GM19463 (cell line): ENCODE results near the gene RNF31.

Experiments used
- ATAC-seq: cut with Tn5 transposase; IDR thresholded peaks from one replicate; pipeline ENCODE4 v1.9.1; 2021; ENCODE audit warnings: mild to moderate bottlenecking, moderate library complexity; ENCODE audit not compliant: unreplicated experiment

RNF31 gene

DNA sequence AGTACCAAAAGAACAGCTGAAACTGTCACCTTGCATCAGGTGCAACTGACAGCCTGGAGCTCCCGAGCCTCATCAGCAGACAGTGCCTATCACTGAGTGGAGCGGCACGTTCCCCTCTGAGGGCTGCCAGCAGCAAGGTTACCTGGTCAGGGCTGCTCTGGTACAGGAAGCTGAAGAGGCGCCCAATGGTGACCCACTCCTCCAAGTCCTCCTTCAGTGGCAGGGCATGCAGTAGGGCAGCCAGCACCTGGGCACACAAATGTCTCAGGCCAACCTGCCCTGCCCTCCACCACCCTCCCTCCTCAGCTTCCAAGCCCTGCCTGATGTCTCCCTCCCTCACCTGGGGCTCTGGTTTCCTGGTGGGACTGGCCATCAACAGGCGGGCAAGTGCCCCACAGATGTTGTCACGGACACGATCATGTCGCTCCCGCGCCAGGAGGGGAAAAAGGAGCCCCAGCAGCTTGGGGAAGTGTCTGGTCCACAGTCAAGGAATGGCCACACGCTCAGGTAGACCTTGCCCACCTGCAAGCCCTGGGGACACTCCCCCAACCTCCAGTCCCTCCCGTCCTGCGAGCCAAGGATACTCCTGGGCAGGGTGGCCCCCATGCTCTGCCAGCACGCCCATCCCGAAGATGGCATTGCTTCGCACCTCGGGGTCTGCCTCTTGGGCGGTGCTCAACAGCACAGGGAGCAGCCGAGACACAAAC is 34.2 kb downstream of the RNF31 start:
- ATAC-seq, result no peak

DNA sequence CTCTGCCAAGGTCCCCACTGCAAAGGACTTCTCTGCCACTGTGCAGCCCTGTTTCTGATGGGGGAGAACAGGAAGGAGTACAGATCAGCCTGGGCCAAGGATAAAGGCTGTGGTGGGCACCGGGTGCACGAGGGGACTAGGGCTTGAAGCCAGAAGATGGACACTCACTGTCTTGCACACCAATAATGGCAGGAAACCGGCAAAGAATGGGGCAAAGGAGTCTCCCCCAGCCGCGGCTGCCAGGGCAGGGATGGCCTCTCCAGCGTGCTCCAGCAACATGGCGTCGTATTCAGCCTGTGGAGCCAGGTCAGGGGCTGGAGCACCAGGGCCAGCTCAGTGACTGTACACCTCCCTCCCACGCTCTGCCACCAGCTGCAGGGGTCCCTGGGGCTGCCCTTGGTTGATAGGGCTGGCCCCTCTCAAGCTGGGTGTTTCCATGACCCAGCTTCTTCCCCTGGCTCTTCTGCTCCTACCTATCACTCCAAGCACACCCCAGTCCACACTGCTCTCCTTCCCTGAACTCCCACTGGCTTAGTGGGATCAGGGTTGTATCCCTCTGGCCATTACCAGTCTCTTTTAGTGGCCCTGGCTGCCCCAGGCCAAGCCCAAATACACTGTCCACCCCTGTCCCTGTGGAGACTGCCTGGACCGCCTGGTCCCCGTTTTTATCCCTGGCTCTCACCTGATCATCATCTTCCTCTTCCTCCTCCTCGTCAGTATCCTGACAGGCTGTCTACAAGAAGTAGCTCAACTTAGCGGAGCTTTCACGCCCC is 35.0 kb downstream of the RNF31 start:
- no peak for ATAC-seq

GRCh38 chr14:24183014-24183481 is 35.8 kb downstream of the RNF31 start:
- no peak for ATAC-seq

DNA sequence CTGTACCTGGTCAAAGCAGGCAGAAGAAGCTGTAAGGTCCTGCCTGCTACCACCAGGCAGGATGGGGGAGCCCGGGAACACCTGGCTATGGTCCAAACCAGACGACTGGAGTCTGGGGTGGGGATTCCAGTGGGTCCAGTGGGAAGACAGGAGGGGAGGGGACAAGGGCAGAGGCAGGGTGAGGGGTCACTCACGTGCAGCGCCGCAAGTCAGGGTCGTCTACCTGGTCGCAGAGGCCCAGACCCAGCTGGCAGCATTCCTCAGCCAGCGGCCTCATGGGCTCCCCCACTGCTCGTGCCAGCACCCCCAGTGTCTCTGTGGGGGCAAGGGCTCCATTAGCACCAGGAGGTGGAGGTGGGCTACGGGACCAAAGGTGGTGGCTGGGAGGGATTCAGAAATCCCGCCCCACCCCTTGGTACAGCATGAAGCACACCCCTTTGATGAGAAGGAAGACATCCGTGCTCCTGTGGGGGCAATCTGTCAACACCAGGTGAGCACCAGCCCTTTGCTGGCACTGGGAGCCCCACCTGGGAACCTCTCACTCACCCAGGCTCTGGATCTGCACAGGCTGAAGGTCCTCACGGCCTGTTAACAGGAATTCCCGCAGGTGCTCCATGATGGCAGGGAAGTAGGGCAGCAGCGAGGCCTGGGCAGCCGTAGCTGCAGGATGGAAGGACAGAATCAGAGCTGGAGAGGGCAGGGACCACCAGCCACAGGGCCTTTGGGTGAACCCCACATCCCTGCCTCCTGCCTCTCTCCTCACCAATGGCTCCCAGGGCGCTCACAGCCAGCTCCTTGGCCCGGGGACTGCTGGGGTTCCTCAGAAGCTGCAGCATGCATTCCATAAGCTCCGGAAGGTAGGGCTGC is 37.0 kb downstream of the RNF31 start:
- ATAC-seq, result no peak

GRCh38 chr14:24185026-24185425 is 37.7 kb downstream of the RNF31 start:
- ATAC-seq, result no peak

DNA sequence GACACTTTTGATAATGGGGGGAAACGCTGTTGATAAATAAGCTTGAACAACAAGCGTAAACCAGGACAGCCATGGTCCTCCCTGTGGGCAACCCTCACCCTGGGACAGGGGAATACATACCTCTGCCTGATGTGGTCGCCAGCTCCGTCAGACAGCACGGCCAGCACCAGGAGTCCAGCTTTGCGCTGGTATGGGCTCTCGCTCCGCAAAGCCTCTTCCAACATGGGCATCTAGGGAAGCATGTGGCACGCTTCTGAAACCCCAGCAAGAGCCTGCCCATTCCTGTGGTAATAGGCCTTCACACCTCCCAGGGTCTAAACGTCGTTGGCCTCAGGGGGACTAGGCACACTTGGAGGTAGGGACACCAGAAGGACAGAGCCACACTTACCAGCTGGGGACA is 38.4 kb downstream of the RNF31 start:
- no peak for ATAC-seq

DNA sequence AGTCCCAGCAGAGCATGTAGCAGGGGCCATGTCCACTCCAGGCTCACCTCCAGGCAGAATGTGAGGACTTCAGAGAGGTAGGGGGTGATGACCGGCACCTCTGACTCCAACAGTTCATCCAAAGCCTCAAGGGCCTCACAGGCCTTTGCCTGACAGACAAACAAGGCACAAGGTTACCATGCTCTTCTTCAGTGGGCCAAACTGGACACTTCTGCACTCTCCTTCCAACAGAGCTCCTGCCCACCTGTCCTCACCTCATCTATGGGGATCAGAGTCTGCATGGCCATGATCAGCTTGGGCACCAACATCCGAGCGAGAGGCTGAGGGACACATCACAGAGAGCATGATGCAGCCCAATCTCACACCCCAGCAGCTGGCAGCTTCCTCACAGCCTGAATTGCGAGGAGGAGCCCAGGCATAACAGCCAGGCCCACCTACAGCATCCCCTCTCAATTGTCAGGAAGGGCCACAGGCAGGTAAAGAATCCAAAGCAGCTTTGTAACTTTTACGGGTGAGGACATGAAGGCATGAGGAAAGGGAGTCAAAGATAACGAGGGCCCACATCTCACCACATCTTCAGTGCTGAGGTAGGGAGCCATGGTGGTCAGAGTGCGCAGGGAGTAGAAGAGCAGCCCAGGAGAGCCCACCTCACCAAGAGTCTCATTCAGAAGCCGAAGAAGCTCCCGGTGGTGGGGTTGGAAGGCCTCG is 39.7 kb downstream of the RNF31 start:
- ATAC-seq, result no peak

DNA sequence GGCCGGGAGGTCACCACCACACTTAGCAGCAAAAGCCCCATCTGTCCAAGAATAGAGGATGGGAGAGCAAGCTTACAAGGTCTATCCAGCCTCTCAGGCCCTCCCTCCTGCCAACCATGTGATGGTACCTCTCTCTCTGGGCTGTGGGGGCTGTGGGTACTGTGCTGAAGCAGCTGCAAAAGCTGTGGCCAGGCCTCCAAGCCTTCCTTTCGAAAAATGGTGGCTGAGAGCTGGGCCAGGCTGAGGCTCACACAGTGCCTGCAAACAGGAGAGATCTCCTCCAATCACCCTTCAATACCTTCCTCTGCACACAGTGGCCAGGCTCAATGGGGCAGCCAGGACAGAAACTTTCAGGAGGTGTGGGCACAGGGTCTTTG is 40.2 kb downstream of the RNF31 start:
- ATAC-seq, result no peak

DNA sequence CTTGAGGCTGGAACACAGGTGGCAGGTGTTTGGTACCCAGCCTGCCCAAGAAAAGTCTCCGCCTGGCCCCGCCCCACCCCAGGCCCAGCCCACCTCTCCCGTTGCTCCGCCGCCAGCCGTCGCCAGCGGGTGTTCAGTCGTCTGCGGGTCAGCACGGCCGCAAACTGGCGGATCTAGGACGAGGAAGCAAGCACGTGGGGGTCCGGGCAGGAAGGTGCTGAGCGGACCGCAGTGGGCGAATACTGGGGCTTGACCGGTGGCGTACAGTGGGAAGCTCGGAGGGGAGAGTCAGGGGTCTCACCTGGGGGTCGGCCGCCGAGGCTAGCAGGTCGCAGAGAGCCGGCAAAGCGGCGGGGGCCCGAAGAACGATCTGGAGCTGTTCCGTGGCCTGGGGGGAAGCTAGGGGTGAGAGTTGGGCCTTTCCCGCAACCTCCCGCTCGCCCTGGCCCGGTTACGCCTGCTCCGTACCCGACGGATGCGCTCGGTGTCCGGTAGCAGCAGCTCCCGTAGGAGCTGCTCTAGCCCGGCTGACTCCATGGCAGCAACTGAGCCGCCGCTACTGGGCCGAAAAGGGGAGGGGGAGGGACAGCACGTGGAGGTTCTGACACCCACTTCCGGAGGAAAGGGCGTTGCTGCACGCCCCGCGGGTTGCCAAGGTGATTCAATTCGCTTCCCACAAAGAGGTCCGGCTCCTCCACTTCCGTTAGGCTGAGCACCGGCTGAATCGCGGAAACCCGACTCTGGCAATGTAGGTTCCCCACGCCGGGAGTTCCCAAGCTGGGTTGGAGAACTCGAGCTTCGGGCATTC is 41.2 kb downstream of the RNF31 start, which contains the start of gene IPO4:
Gene IPO4, minus strand, starts transcription at position 566 of the 808 bp plus-strand sequence. Its CDS starts 29 bp downstream, at position 537.
- peak; percentile 94 for ATAC-seq

DNA sequence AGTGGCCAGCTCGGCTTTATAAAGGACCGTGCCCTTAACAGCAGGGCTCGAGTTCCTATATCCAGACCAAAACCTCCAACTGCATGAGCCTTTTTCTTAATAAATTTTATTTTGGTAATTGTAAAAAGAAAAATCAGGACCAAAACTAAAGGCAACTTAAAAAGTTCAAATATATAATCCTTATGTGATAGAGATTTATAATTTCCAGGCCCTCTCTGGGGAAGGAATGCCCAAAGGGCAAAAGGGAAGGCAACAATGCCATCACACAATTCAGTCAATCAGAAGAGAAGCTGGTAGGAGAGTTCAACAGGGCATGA is 41.7 kb downstream of the RNF31 start:
- no peak for ATAC-seq

DNA sequence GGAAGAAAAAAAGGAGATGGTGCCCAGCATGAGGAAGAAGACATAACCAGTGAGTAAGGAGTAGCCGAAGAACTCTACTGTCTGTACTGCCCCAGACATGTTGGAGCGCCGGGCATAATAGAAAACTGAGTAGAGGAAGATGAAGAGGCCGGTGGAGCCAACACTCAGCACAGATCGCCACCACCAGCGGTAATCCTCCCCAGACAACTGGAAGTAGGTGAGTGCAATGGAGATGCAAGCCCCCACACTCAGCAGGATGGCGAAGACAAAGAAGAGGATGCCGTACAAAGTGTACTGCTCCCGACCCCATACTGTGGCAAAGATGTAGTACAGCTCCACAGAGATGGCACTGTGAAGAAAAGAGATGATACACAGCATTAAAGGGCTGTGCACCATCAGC is 42.2 kb downstream of the RNF31 start:
- ATAC-seq, result no peak

- ATAC-seq, result no peak
These were observed 43.1 kb downstream of the RNF31 start for GRCh38 chr14:24190416-24190815.

DNA sequence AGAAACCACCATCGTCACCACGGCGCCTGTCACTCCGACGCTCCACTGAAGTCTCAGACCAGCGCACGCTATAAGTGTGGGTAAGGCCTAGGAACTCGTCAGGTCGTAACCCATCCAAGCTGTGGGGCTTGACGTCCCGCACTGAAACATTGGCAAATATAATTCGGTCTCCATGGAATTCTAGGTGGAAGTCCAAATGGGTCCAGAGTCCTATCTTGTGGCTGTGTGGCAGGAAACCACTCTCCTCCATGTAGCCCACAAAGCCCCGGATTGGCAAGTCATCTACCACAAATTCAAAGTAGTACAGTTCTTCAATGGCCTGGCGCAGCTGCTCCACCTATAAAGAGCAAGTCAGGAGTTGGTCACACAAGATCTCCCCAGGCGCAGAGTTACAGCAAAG is 45.6 kb downstream of the RNF31 start:
- ATAC-seq, result no peak

- no peak for ATAC-seq
These were observed 47.0 kb downstream of the RNF31 start for GRCh38 chr14:24194186-24194872.

DNA sequence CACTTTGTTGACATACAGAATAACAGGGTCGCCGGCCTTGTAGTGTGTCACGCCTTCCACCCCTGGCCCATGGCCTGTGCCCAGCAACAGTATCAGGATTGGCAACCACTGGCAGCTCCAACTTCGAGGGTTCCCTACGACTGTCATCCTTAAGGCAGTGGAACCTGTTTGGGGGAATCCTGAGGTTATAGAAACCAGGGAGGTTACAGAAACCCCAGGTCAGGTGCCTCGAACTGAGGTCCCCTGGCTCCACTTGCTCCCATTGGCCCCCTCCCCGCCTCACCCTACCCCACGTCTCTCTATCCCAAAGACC is 47.5 kb downstream of the RNF31 start:
- no peak for ATAC-seq

DNA sequence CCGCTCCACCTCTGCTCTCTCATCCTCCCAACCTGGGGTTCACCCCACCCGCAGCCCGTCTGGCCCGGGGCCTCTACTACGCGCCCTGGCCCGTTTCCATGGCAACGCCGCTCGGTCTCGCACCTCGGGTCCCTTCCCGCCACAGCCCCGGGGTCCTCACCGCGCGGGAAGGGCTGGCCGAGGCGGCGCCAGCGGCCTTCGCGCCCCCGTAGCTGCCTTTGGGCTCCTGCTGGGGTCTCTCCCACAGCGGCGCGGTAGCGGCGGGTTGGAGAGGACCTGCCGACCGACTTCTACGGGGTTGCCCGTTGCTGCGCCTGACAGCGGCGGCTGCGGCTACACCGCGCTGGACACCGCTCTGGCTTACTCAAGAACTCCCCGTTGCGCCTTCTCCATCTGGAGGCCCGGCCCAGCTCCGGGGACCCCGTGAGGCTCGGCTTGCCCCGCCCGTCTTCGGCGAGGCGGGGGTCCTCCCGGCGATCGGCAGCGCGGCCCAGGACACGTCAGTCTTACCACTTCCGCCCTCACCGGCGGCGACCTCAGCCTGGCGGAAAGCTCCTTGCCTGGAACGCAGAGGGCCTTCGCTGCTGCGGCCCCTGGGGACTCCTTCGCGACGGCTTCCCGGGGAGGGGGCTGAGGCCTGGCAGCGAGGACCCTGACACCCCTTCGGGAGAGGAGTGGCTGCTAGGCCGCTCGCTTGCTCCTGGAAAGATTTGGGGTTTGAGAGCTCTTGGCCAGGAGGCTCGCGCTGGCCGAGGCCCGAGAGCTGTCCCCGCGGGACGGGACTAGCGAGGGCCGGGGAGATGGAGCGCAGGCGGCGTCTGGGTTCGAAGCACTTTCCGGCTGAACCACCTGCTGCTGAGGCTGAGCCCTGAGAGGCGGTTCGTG is 48.1 kb downstream of the RNF31 start, which contains the start of gene TM9SF1:
Gene TM9SF1, minus strand, starts transcription at position 256 of the 885 bp plus-strand sequence. CDS start 422 bp downstream, outside the sequence.
- peak; percentile 93 for ATAC-seq

DNA sequence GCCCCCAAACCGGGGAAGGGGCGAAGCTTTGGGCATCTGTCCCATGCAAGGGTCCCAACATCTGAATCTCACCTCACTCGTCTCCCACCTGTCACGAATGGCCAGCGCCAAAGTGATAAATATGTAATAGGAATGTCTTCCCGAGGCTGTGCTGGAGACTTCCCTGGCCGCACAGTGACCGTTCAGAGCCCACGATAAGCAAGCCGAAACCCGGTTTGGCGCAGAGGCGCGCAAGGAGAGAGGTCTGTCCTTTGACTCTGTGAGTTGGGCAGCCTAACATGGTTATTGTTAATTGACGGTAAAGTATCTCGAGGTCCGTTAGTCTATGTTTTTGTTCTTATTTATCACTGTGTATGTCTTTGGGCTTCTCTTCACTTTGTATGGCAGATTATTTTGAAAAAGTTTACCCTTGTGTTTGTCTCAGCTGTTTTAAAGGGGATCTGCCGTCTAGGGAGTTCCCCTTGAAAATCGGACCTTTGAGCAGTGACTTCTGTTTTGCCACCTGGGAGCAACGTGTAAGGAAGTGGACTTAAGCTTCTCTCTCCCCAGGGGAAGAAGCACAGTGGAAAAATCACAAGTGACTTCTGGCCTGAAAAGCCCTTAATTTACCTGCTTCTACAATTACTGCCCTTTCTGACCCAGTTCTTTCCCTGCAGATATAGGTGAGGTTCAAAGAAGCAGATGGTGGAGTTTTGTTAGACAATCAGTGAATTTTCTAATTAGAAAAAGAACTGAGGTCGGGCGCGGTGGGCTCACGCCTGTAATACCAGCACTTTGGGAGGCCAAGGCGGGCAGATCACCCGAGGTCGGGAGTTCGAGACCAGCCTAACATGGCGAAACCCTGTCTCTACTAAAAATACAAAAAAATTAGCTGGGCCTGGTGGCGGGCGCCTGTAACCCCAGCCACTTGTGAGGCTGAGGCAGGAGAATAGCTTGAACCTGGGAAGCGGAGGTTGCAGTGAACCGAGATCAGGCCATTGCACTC is 49.1 kb downstream of the RNF31 start:
- ATAC-seq, result no peak
